K562 (cell line): Measurements from ENCODE around the gene CRELD2. TPM values are rescaled to one million over a fixed set of nuclear protein-coding genes. Genes with fewer than 3 reads are reported as not detected.

Experiments
- ATAC-seq: fragments of 200-7000 bp; cut with Tn5 transposase; 3 replicates; pipeline ENCODE4 v1.9.1; 2020; ENCODE audit warnings: moderate library complexity
- BruUV-seq: library from RNA; stranded (reverse); fragments of 400-500 nt; replicated peaks from 2 replicates; lab custom pipeline; 2021; lab: Mats Ljungman, UMichigan
- CTCF ChIA-PET: fragments of 300-600 bp; formaldehyde crosslinking; extraction: SDS; loops from one replicate; lab custom pipeline; 2021; ENCODE audit warnings: low intra/inter-chr PET ratio; lab: Yijun Ruan, JAX
- POLR2A ChIA-PET: fragments of 300-600, 350-650 bp; sonication (Branson Sonifier 250); formaldehyde crosslinking; extraction: SDS; loops from one replicate; lab custom pipeline; 2021; ENCODE audit warnings: antibody characterized with exemption, inconsistent platforms; lab: Yijun Ruan, JAX
- DNase-seq, 4 experiments: peaks; one replicate each; pipeline versions ENCODE4 v3.0.0 to v3.0.0-alpha.2; 2011 to 2018; ENCODE audit warnings: low spot score in 3 of 4, mixed read lengths in 3 of 4; ENCODE audit errors: extremely low read depth in 1 of 4
- FAIRE-seq: peaks from 2 replicates; lab custom pipeline; 2011; peaks lifted over from hg19 to GRCh38; lab: Jason Lieb, UNC
- H2AFZ ChIP-seq: 2 replicates; pipeline ENCODE4 v1.6.0; 2011; ENCODE audit warnings: low read depth, low read length, control low read depth, inconsistent platforms
- H3K27ac ChIP-seq: fragments of 200-600 bp; 3 replicates; pipeline ENCODE4 v1.8.0; 2011; ENCODE audit warnings: low read depth, mild to moderate bottlenecking, control low read depth, inconsistent platforms, low read length, moderate library complexity, mixed read lengths; ENCODE audit errors: extremely low read depth
- H3K27me3 ChIP-seq, 2 experiments: fragments of 300-600 bp in 1 of 2; 2 replicates in 1 of 2; 3 replicates in 1 of 2; pipeline versions ENCODE4 v1.6.0 to v1.8.0; 2011; ENCODE audit warnings: inconsistent platforms in 2 of 2, low read length in 2 of 2, mild to moderate bottlenecking in 1 of 2, mixed read lengths in 1 of 2, moderate library complexity in 1 of 2; ENCODE audit not compliant: control insufficient read depth in 2 of 2, insufficient read depth in 2 of 2
- H3K36me3 ChIP-seq: fragments of 300-600 bp; 3 replicates; pipeline ENCODE4 v1.8.0; 2011; ENCODE audit warnings: mild to moderate bottlenecking, low read length, inconsistent platforms; ENCODE audit not compliant: control insufficient read depth, insufficient read depth
- H3K4me1 ChIP-seq, 2 experiments: fragments of 200-600 bp in 1 of 2; replicated peaks in 1 of 2; 2 replicates in 1 of 2; 3 replicates in 1 of 2; pipeline versions ENCODE4 v1.5.1 to v1.8.0; 2011; ENCODE audit warnings: inconsistent platforms in 2 of 2, low read length in 2 of 2, mild to moderate bottlenecking in 1 of 2, mixed read lengths in 1 of 2, moderate library complexity in 1 of 2; ENCODE audit not compliant: control insufficient read depth in 2 of 2, insufficient read depth in 2 of 2
- H3K4me2 ChIP-seq: 2 replicates; pipeline ENCODE4 v1.6.1; 2011; ENCODE audit warnings: low read length, control low read depth, inconsistent platforms, mixed read lengths; ENCODE audit not compliant: insufficient read depth
- H3K4me3 ChIP-seq: fragments of 200-600 bp; sonication (generic), shearing (Covaris generic); 2 replicates; pipeline ENCODE4 v1.5.1; 2016; ENCODE audit warnings: control low read depth, inconsistent platforms
- H3K79me2 ChIP-seq: fragments of 200-600 bp; 3 replicates; pipeline ENCODE4 v1.8.0; 2011; ENCODE audit warnings: low read length, inconsistent platforms; ENCODE audit not compliant: control insufficient read depth, insufficient read depth
- H3K9ac ChIP-seq, 2 experiments: 2 replicates each; pipeline versions ENCODE4 v1.6.0 to v1.6.1; 2011; ENCODE audit warnings: low read depth in 2 of 2, low read length in 2 of 2, control low read depth in 1 of 2, inconsistent platforms in 1 of 2, mild to moderate bottlenecking in 1 of 2, mixed read lengths in 1 of 2; ENCODE audit not compliant: insufficient read depth in 1 of 2
- H3K9me1 ChIP-seq: one replicate; pipeline ENCODE4 v1.6.0; 2011; ENCODE audit warnings: inconsistent platforms, mild to moderate bottlenecking, low read length, moderate library complexity; ENCODE audit not compliant: control insufficient read depth, insufficient read depth
- H3K9me3 ChIP-seq: replicated peaks from 2 replicates; pipeline ENCODE4 v1.5.1; 2011; ENCODE audit warnings: low read depth, low read length, inconsistent platforms; ENCODE audit not compliant: control insufficient read depth, insufficient read depth
- H4K20me1 ChIP-seq: replicated peaks from 2 replicates; pipeline ENCODE4 v1.6.1; 2011; ENCODE audit warnings: low read length, inconsistent platforms, mixed read lengths; ENCODE audit not compliant: control insufficient read depth, insufficient read depth
- C11orf30 ChIP-seq: fragments of 450-650 bp; IDR thresholded peaks from 2 replicates; pipeline ENCODE4 v1.6.1; 2016; ENCODE audit warnings: low read depth, mild to moderate bottlenecking
- CC2D1A ChIP-seq: fragments of 450-650 bp; IDR thresholded peaks from 2 replicates; pipeline ENCODE4 v1.6.1; 2017; ENCODE audit warnings: mild to moderate bottlenecking
- CHD4 ChIP-seq: fragments of 200-600 bp; sonication (generic); IDR thresholded peaks from 3 replicates; pipeline ENCODE4 v1.6.1; 2012; ENCODE audit warnings: low read depth, mild to moderate bottlenecking, mixed read lengths, low read length, inconsistent platforms; ENCODE audit not compliant: insufficient read depth, insufficient replicate concordance, poor library complexity, severe bottlenecking
- CSDE1 ChIP-seq, 2 experiments: fragments of 450-650 bp; IDR thresholded peaks; 2 replicates each; pipeline ENCODE4 v1.6.1; 2016; ENCODE audit warnings: mild to moderate bottlenecking in 1 of 2
- E2F6 ChIP-seq, 2 experiments: IDR thresholded peaks; 2 replicates each; pipeline ENCODE4 v1.6.1; 2011; ENCODE audit warnings: borderline replicate concordance in 1 of 2, control low read depth in 1 of 2, low read depth in 1 of 2, low read length in 1 of 2, mild to moderate bottlenecking in 1 of 2, mixed read lengths in 1 of 2, moderate library complexity in 1 of 2; ENCODE audit not compliant: insufficient read depth in 1 of 2, insufficient read length in 1 of 2, poor library complexity in 1 of 2, severe bottlenecking in 1 of 2; ENCODE audit errors: extremely low read depth in 1 of 2
- ELF4 ChIP-seq: fragments of 450-650 bp; formaldehyde crosslinking; IDR thresholded peaks from 2 replicates; pipeline ENCODE4 v1.4.0; 2022; ENCODE audit warnings: missing genetic modification characterization
- HDAC6 ChIP-seq: IDR thresholded peaks from 2 replicates; pipeline ENCODE4 v1.6.1; 2012; ENCODE audit warnings: low read depth, mild to moderate bottlenecking, control low read depth, inconsistent platforms, low read length, moderate library complexity
- JUND ChIP-seq, 2 experiments: IDR thresholded peaks; 2 replicates in 1 of 2; 3 replicates in 1 of 2; pipeline ENCODE4 v1.6.1; 2011; ENCODE audit warnings: borderline replicate concordance in 2 of 2, low read depth in 2 of 2, low read length in 2 of 2, improper control_type of control experiment in 1 of 2, missing biosample characterization in 1 of 2, missing genetic modification characterization in 1 of 2, missing genetic modification reagents in 1 of 2
- MEF2D ChIP-seq: conservative IDR thresholded peaks from 2 replicates; pipeline ENCODE4 v1.6.1; 2016; ENCODE audit warnings: low read depth, missing genetic modification characterization, missing compliant biosample characterization
- MLX ChIP-seq, 2 experiments: fragments of 450-650 bp in 1 of 2; sonication (generic) in 1 of 2; formaldehyde crosslinking; conservative IDR thresholded peaks; 2 replicates each; pipeline versions ENCODE4 v1.4.0 to v1.8.1; 2020 to 2022; ENCODE audit warnings: mild to moderate bottlenecking in 1 of 2, missing genetic modification reagents in 1 of 2
- NFIC ChIP-seq: fragments of 450-650 bp; IDR thresholded peaks from 2 replicates; pipeline ENCODE4 v1.6.1; 2017; ENCODE audit warnings: mild to moderate bottlenecking, inconsistent platforms
- SMARCA4 ChIP-seq: fragments of 450-650 bp; IDR thresholded peaks from 2 replicates; pipeline ENCODE4 v1.6.1; 2016
- TCF7L2 ChIP-seq: fragments of 150-350 bp; IDR thresholded peaks from 2 replicates; pipeline ENCODE4 v1.6.1; 2016; ENCODE audit warnings: low read depth, mild to moderate bottlenecking, low read length, moderate library complexity
- ZBTB5 ChIP-seq: fragments of 450-650 bp; IDR thresholded peaks from 2 replicates; pipeline ENCODE4 v1.6.1; 2017; ENCODE audit warnings: antibody characterized with exemption
- ZBTB7A ChIP-seq: IDR thresholded peaks from 2 replicates; pipeline ENCODE4 v1.6.1; 2011; ENCODE audit warnings: low read depth, mild to moderate bottlenecking, low read length, moderate library complexity, borderline replicate concordance; ENCODE audit not compliant: control insufficient read depth
- ZC3H8 ChIP-seq: fragments of 450-650 bp; IDR thresholded peaks from 2 replicates; pipeline ENCODE4 v1.6.1; 2017
- ZSCAN29 ChIP-seq: fragments of 450-650 bp; IDR thresholded peaks from 2 replicates; pipeline ENCODE4 v1.6.1; 2017
- WGBS: fragments of 100-300 bp; shearing (Covaris generic); methylation state at CpG from one replicate; pipeline ENCODE4 v1.1.6; 2016; ENCODE audit warnings: low coverage, mixed read lengths; ENCODE audit not compliant: insufficient coverage; ENCODE audit errors: missing lambda C conversion rate; 5-methylcytosine and 5-hydroxymethylcytosine counted together
- in situ Hi-C: fragments of 300-500 bp; cut with MboI; formaldehyde crosslinking; loops from 4 replicates; pipeline ENCODE4 v1.15.0; 2018; ENCODE audit warnings: inconsistent platforms, mixed read lengths
- intact Hi-C: fragments of 100-400 bp; cut with micrococcal nuclease; formaldehyde crosslinking; loops from 2 replicates; pipeline ENCODE4 v1.14.2; 2022
- polyA plus RNA-seq, 8 experiments: library from polyadenylated mRNA; depleted of rRNA in 4 of 8; stranded (reverse) in 5 of 8; unstranded in 3 of 8; fragments of >200 nt; fragmentation: Nextera tagmentation in 2 of 8; fragmentation: Illumina TruSeq in 1 of 8; extraction: Ambion mirVana in 2 of 8; extraction: Trizol in 1 of 8; gene quantifications; 2 replicates each; pipeline versions ENCODE4 v1.2.1 to v1.2.3, GENCODE V29; 2011 to 2014; ENCODE audit warnings: inconsistent platforms in 1 of 8, missing spikeins in 1 of 8
- total RNA-seq, 7 experiments: library from RNA; depleted of rRNA in 6 of 7; stranded (reverse); fragments of >200 nt in 6 of 7; fragmentation: Illumina TruSeq in 2 of 7; extraction: Trizol in 2 of 7; gene quantifications; 2 replicates each; pipeline versions ENCODE4 v1.2.1 to v1.2.3, GENCODE V29; 2011 to 2021; ENCODE audit warnings: low replicate concordance in 1 of 7

The CRELD2 gene
- total and polyA plus RNA-seq, 9 of the 15 experiments (the other 6 are each of a cell fraction or from before 2014, with no cell fraction given) = 0.96 to 25.3 (median 8.8) TPM

- no peak overlapping the region for H3K4me3 ChIP-seq
- ATAC-seq (peak; percentile 57), FAIRE-seq (no peak), DNase-seq (peak; percentile 36 to 55 (median 45))
- intact Hi-C loops (no loop called here), in situ Hi-C loops (no loop called here)
- H3K27me3 ChIP-seq = no peaks in the 10 kb centered on the region; a peak in 1 of 5 replicates
- no peaks in the 10 kb centered on the region for H3K9me3 ChIP-seq
- H4K20me1 ChIP-seq = no peaks in the 10 kb centered on the region
- peak overlapping the region; percentile 71 for H3K4me2 ChIP-seq
- H3K79me2 ChIP-seq = peaks cover 5% of the 10 kb centered on the region; the same call in 2 of the 3 replicates
- H3K9me1 ChIP-seq = no peaks in the 10 kb centered on the region
- H3K4me1 ChIP-seq = peaks cover 7 to 37% of the 10 kb centered on the region in 2 experiments
- H3K9ac ChIP-seq = peak overlapping the region; percentile 45 to 81; a peak in 3 of 4 replicates
- peak overlapping the region; percentile 78 for H3K27ac ChIP-seq
- POLR2A ChIA-PET = no interaction called here
- H3K36me3 ChIP-seq = no peaks in the 10 kb centered on the region
- CTCF ChIA-PET = no interaction called here
- peak overlapping the region; percentile 89 for H2AFZ ChIP-seq
- BruUV-seq = no TSS peak
- WGBS = 13% methylated on average over 9 of the region's 17 CpGs
- TF ChIP-seq ZC3H8 = 0 out of 2 replicates have a peak, but pooled peaks have one; percentile 59
- peak; percentile 53; the same call in 1 of the 2 replicates for TF ChIP-seq CC2D1A
- TF ChIP-seq C11orf30 = no peak
- peak; percentile 54; the same call in 1 of the 2 replicates for TF ChIP-seq SMARCA4
- TF ChIP-seq TCF7L2 = no peak
- TF ChIP-seq HDAC6 = peak; percentile 98
- no peak for TF ChIP-seq MLX (CRISPR knock-in tag; conservative IDR thresholded peaks at IDR 0.05)
- peak in 1 of 2 experiments; percentile 37 for TF ChIP-seq E2F6 (IDR thresholded peaks at IDR 0.05; ENCODE audit: borderline replicate concordance in 1 of 2, extremely low read depth in 1 of 2, insufficient read depth in 1 of 2, insufficient read length in 1 of 2, low read depth in 1 of 2, low read length in 1 of 2, poor library complexity in 1 of 2, severe bottlenecking in 1 of 2)
- TF ChIP-seq ELF4 (CRISPR knock-in tag) = peak; percentile 75; the same call in 1 of the 2 replicates
- no peak for TF ChIP-seq JUND (IDR thresholded peaks at IDR 0.05; ENCODE audit: borderline replicate concordance, low read depth, low read length)
- no peak for TF ChIP-seq JUND (tag; IDR thresholded peaks at IDR 0.05; ENCODE audit: borderline replicate concordance, low read depth, low read length)
- peak; percentile 17; the same call in 1 of the 2 replicates for TF ChIP-seq NFIC
- TF ChIP-seq ZSCAN29 = peak; percentile 35; the same call in 1 of the 2 replicates
- TF ChIP-seq CHD4 = peak; percentile 62
- 0 out of 4 replicates have a peak, but pooled peaks of 1 of the 2 experiments have one; percentile 73 for TF ChIP-seq CSDE1 (IDR thresholded peaks at IDR 0.05)
- TF ChIP-seq MEF2D (tag) = no peak; the same call in 1 of the 2 replicates
- peak; percentile 43; the same call in 1 of the 2 replicates for TF ChIP-seq ZBTB5
- TF ChIP-seq ZBTB7A = peak; percentile 70; the same call in 1 of the 2 replicates
These were observed 57.3 kb downstream of the CRELD2 start for GRCh38 chr22:49975543-49976389.
